Activated CD8-positive, alpha-beta memory T cell treated with anti-CD3 and anti-CD28 coated beads, Interleukin-2, amount 10 ng/mL, durations not matched to agents 7 days and 5 days (primary cell): Measurements from ENCODE around the gene CARS2. TPM values are rescaled to one million over a fixed set of nuclear protein-coding genes. Genes with fewer than 3 reads are reported as not detected.

ENCODE experiments used
- ATAC-seq: fragments of 150-1000 bp; cut with Tn5 transposase; one replicate; pipeline ENCODE4 v1.10.0; 2021; ENCODE audit warnings: moderate library complexity
- CTCF ChIA-PET: fragments of 350-600 bp; sonication (Branson Sonifier 250); formaldehyde crosslinking; loops from one replicate; lab custom pipeline; 2021; ENCODE audit warnings: antibody characterized with exemption; lab: Charles Lee
- DNase-seq: peaks from one replicate; pipeline ENCODE4 v3.0.0-alpha.2; 2020
- H3K27ac Mint-ChIP-seq: one replicate; pipeline ENCODE4 v1.8.0; 2021; ENCODE audit warnings: mild to moderate bottlenecking, mixed read lengths
- H3K27me3 Mint-ChIP-seq: one replicate; pipeline ENCODE4 v1.8.0; 2021; ENCODE audit warnings: mixed read lengths
- H3K36me3 Mint-ChIP-seq: one replicate; pipeline ENCODE4 v1.8.0; 2021; ENCODE audit warnings: mild to moderate bottlenecking, mixed read lengths
- H3K4me1 Mint-ChIP-seq: one replicate; pipeline ENCODE4 v1.8.0; 2021; ENCODE audit warnings: mixed read lengths
- H3K4me3 Mint-ChIP-seq: one replicate; pipeline ENCODE4 v1.8.0; 2021; ENCODE audit warnings: mild to moderate bottlenecking, moderate library complexity, mixed read lengths
- H3K9me3 Mint-ChIP-seq: one replicate; pipeline ENCODE4 v1.8.0; 2022; ENCODE audit warnings: low read depth, mixed read lengths
- total RNA-seq, 2 experiments: library from RNA; stranded (reverse); gene quantifications; one replicate each; pipeline ENCODE4 v1.2.3, GENCODE V29; 2021

Gene CARS2
- total RNA-seq, 2 experiments from 2014 or later = 72.0 to 75.9 TPM

- no peaks in the 10 kb centered on the region for H3K9me3 Mint-ChIP-seq
- no peaks in the 10 kb centered on the region for H3K27me3 Mint-ChIP-seq
- peaks cover 15% of the 10 kb centered on the region for H3K36me3 Mint-ChIP-seq
- peak overlapping the region; percentile 95 for H3K4me3 Mint-ChIP-seq
- H3K27ac Mint-ChIP-seq = peak overlapping the region; percentile 96
- CTCF ChIA-PET = interaction anchor here (0.6 to 1.0 kb wide), 4 partner anchors 9 to 269 kb away, joined by 3 read pairs; no protein-coding TSS in a partner anchor
- peaks cover 35% of the 10 kb centered on the region for H3K4me1 Mint-ChIP-seq
- ATAC-seq (peak; percentile 65), DNase-seq (peak; percentile 99)
These were observed 9.7 kb upstream of the CARS2 start for GRCh38 chr13:110715395-110716246.

GRCh38 chr13:110714797-110715394 is 9.0 kb upstream of the CARS2 start:
- peak overlapping the region; percentile 96 for H3K27ac Mint-ChIP-seq
- H3K27me3 Mint-ChIP-seq = no peaks in the 10 kb centered on the region
- DNase-seq (no peak), ATAC-seq (peak; percentile 3)
- peaks cover 33% of the 10 kb centered on the region for H3K4me1 Mint-ChIP-seq
- H3K4me3 Mint-ChIP-seq = peak overlapping the region; percentile 95
- H3K9me3 Mint-ChIP-seq = no peaks in the 10 kb centered on the region
- CTCF ChIA-PET = interaction anchor here (0.6 kb wide), 2 partner anchors 108 to 270 kb away, joined by 3 read pairs; no protein-coding TSS in a partner anchor
- H3K36me3 Mint-ChIP-seq = peaks cover 12% of the 10 kb centered on the region

GRCh38 chr13:110713981-110714796 is 8.3 kb upstream of the CARS2 start:
- peaks cover 29% of the 10 kb centered on the region for H3K4me1 Mint-ChIP-seq
- DNase-seq (peak; percentile 86), ATAC-seq (peak; percentile 0)
- peaks cover 5% of the 10 kb centered on the region for H3K36me3 Mint-ChIP-seq
- CTCF ChIA-PET = no interaction called here
- H3K9me3 Mint-ChIP-seq = no peaks in the 10 kb centered on the region
- H3K27me3 Mint-ChIP-seq = no peaks in the 10 kb centered on the region
- H3K27ac Mint-ChIP-seq = peak overlapping the region; percentile 96
- H3K4me3 Mint-ChIP-seq = peak overlapping the region; percentile 95

- Mint-ChIP-seq H3K4me1 (peaks cover 29% of the 10 kb centered on the region), H3K36me3 (peaks cover 1% of the 10 kb centered on the region), H3K4me3 (peak within 1 kb of the TSS; percentile 95), H3K27me3 (no peaks in the 10 kb centered on the region), H3K27ac (peak within 1 kb of the TSS; percentile 98), H3K9me3 (no peaks in the 10 kb centered on the region)
- DNase-seq (no peak), ATAC-seq (no peak)
- CTCF ChIA-PET = no interaction called here
These were observed 7.7 kb upstream of the CARS2 start, which contains the start of gene ING1 for GRCh38 chr13:110713642-110713952. ING1 (plus strand) TSS chr13:110713700; CDS start chr13:110714150, 450 bp downstream.

GRCh38 chr13:110712849-110713641 is 7.1 kb upstream of the CARS2 start:
- Mint-ChIP-seq H3K27ac (peak overlapping the region; percentile 98), H3K36me3 (peaks cover 1% of the 10 kb centered on the region)
- peak; percentile 56 for ATAC-seq

GRCh38 chr13:110712081-110712848 is 6.3 kb upstream of the CARS2 start:
- H3K27me3 Mint-ChIP-seq = no peaks in the 10 kb centered on the region
- DNase-seq = peak; percentile 89
- peak overlapping the region; percentile 90 for H3K4me3 Mint-ChIP-seq
- H3K9me3 Mint-ChIP-seq = no peaks in the 10 kb centered on the region
- H3K36me3 Mint-ChIP-seq = no peaks in the 10 kb centered on the region
- peak; percentile 15 for ATAC-seq
- CTCF ChIA-PET = interaction anchor here (0.7 to 1.8 kb wide), 6 partner anchors 29 to 202 kb away, joined by 3 to 10 read pairs (median 4); partner anchors contain the start of genes ANKRD10 and NAXD
- H3K27ac Mint-ChIP-seq = peak overlapping the region; percentile 98
- H3K4me1 Mint-ChIP-seq = peaks cover 20% of the 10 kb centered on the region

More at GRCh38 chr13:110712849-110713641, 7.1 kb upstream of the CARS2 start:
- Mint-ChIP-seq H3K9me3 (no peaks in the 10 kb centered on the region), H3K4me1 (peaks cover 28% of the 10 kb centered on the region), H3K27me3 (no peaks in the 10 kb centered on the region), H3K4me3 (peak overlapping the region; percentile 90)
- CTCF ChIA-PET = interaction anchor here (0.7 to 1.8 kb wide), 5 partner anchors 30 to 202 kb away, joined by 3 to 10 read pairs (median 3); partner anchors contain the start of genes ANKRD10 and NAXD
- DNase-seq = peak; percentile 100

- CTCF ChIA-PET = interaction anchor here (1.3 to 1.6 kb wide), 2 partner anchors 23 to 91 kb away, joined by 4 to 5 read pairs; partner anchors contain the start of gene NAXD
These were observed 855 bp upstream of the CARS2 start for GRCh38 chr13:110706570-110707372.

GRCh38 chr13:110705356-110705825 is 525 bp downstream of the CARS2 start:
- DNase-seq = no peak
- ATAC-seq = no peak
- Mint-ChIP-seq H3K4me3 (peak overlapping the region; percentile 92), H3K9me3 (no peaks in the 10 kb centered on the region), H3K27me3 (no peaks in the 10 kb centered on the region), H3K36me3 (peaks cover 13% of the 10 kb centered on the region), H3K27ac (peak overlapping the region; percentile 91), H3K4me1 (peaks cover 40% of the 10 kb centered on the region)
- CTCF ChIA-PET = interaction anchor here (1.3 to 1.6 kb wide), 2 partner anchors 22 to 90 kb away, joined by 4 to 5 read pairs; partner anchors contain the start of gene NAXD

More at GRCh38 chr13:110706570-110707372, 855 bp upstream of the CARS2 start:
- Mint-ChIP-seq H3K36me3 (peaks cover 5% of the 10 kb centered on the region), H3K4me1 (peaks cover 43% of the 10 kb centered on the region), H3K27me3 (no peaks in the 10 kb centered on the region), H3K27ac (peak overlapping the region; percentile 67), H3K4me3 (peak overlapping the region; percentile 92), H3K9me3 (no peaks in the 10 kb centered on the region)
- ATAC-seq (peak; percentile 0), DNase-seq (no peak)

- ATAC-seq (no peak), DNase-seq (no peak)
- H3K4me1 Mint-ChIP-seq = peaks cover 60% of the 10 kb centered on the region
- no peaks in the 10 kb centered on the region for H3K27me3 Mint-ChIP-seq
- H3K9me3 Mint-ChIP-seq = no peaks in the 10 kb centered on the region
- no peak overlapping the region for H3K27ac Mint-ChIP-seq
- no peak overlapping the region for H3K4me3 Mint-ChIP-seq
- CTCF ChIA-PET = interaction anchor here (0.9 to 1.8 kb wide), 3 partner anchors 20 to 109 kb away, joined by 3 to 5 read pairs (median 4); no protein-coding TSS in a partner anchor
- H3K36me3 Mint-ChIP-seq = peaks cover 31% of the 10 kb centered on the region
These were observed 3.1 kb downstream of the CARS2 start for GRCh38 chr13:110702591-110703526.

GRCh38 chr13:110702089-110702488 is 3.8 kb downstream of the CARS2 start:
- H3K27ac Mint-ChIP-seq = no peak overlapping the region
- H3K36me3 Mint-ChIP-seq = peaks cover 34% of the 10 kb centered on the region
- CTCF ChIA-PET = interaction anchor here (0.9 to 1.8 kb wide), 3 partner anchors 19 to 109 kb away, joined by 3 to 5 read pairs (median 4); no protein-coding TSS in a partner anchor
- ATAC-seq = no peak
- no peak for DNase-seq
- H3K9me3 Mint-ChIP-seq = no peaks in the 10 kb centered on the region
- H3K27me3 Mint-ChIP-seq = no peaks in the 10 kb centered on the region
- H3K4me1 Mint-ChIP-seq = peaks cover 63% of the 10 kb centered on the region
- no peak overlapping the region for H3K4me3 Mint-ChIP-seq
